GM10266 (cell line): ENCODE measurements around the gene GFI1B.

ENCODE experiments used
- DNase-seq: peaks from one replicate; pipeline ENCODE4 v3.0.0; 2012; ENCODE audit errors: extremely low spot score
- TF ChIP-seq, protein P1 (sequence below): IDR thresholded peaks from 2 replicates; pipeline ENCODE4 v1.5.1; 2012; ENCODE audit warnings: mild to moderate bottlenecking, low read depth; ENCODE audit not compliant: control insufficient read depth, insufficient read depth; ENCODE audit errors: missing control alignments

Gene GFI1B

DNA sequence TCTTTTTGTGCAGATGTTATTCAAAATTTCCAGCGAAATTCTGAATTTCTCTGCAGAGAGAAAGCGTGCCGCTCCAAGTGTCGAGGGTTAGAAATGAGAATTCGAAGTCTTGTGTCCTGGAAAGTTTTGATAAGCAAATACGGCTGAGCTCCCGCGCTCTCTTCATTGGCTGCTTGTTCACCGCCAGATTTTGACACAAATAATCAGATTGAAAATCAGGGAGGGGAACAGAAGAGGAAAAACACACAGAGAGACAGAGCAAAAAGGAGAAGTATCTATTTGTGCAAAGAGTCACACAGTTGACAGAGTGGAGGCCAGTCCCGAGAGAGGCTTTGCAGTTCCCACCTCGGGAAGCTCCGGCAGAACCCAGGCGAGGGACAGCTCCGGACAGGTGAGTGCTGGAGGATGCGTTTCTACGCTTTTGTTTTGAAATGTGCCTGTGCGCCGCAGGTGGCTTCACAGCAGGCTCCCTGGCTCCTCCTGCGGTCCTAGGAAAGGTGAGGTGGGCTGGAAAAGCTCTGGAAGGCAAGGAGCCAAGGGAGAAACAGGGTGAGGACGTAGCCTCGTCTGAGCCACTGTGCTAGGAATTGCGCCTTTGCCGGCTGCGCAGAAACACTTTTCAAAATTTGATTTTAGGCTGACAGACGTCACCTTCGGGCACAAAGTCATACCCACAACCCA lies at the start of gene GFI1B:
TSS of gene GFI1B (plus strand) at position 244 of the 681 bp plus-strand sequence. CDS start 7,985 bp downstream, outside the sequence.
- TF ChIP-seq, protein P1, sequence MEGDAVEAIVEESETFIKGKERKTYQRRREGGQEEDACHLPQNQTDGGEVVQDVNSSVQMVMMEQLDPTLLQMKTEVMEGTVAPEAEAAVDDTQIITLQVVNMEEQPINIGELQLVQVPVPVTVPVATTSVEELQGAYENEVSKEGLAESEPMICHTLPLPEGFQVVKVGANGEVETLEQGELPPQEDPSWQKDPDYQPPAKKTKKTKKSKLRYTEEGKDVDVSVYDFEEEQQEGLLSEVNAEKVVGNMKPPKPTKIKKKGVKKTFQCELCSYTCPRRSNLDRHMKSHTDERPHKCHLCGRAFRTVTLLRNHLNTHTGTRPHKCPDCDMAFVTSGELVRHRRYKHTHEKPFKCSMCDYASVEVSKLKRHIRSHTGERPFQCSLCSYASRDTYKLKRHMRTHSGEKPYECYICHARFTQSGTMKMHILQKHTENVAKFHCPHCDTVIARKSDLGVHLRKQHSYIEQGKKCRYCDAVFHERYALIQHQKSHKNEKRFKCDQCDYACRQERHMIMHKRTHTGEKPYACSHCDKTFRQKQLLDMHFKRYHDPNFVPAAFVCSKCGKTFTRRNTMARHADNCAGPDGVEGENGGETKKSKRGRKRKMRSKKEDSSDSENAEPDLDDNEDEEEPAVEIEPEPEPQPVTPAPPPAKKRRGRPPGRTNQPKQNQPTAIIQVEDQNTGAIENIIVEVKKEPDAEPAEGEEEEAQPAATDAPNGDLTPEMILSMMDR: no peak
- DNase-seq: no peak

DNA sequence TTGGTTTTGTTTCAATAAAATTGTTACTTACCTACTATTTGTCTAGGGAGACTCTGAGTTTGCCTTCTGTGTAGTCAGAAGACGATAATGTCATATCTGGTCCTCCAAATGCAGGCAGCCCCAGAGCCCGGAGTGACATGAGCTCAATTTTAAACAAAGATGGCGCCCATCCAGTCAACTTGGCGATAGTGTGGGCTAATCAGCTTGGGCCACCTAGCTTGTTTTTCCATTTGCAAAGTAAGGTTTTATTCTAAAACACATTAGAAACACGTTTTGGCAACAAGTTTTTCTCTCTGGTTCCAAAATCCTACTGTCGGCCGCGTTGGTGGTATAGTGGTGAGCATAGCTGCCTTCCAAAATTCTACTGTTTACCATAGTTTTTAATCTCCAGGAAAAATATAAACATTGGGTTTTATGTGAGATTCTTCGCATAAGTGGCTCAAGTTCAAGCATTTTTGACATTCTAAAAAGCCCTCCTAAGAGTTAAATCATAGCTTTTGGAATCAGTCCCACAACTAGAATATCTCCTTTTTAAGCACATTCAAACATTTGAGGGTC lies 47.2 kb upstream of the GFI1B start:
- no peak for DNase-seq
- TF ChIP-seq, protein P1: no peak

DNA sequence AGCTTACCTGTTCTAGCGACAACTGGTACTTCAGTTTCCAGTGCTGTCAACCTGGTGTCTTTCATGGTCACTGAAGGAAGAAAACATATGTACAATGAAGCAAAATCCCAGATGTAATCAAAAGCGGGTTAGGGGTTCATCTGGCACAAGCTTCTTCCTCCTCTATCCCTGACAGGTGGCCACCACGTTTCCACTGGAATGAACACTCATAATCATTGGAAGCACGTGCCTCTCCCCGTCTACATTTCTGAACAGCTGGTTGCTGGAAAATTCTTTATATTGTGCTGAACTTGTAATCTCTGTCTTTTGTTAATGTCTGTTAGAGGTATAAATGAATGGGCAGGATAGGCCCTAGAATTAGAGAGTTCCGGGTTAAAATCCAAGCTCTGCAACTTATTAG lies 43.5 kb upstream of the GFI1B start:
- DNase-seq: no peak
- TF ChIP-seq, protein P1: no peak

DNA sequence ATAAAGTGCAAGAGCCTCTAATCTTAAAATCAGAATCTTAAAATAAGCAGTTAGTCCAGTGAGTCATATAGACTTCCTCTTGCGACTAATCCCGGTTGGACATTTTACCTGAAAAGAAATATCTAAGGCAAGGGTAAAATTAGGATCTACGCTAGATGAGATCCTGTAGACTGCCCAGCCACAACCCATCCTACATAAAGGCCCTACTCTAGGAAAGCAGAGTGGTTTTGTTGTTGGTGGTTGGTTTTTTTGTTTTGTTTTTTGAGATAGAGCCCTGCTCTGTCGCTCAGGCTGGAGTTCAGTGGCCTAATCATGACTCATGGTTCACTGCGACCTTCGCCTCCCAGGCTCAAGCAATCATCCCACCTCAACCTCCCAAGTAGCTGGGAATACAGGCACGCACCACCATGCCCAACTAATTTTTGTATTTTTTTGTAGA lies 41.0 kb upstream of the GFI1B start:
- TF ChIP-seq, protein P1: no peak

DNA sequence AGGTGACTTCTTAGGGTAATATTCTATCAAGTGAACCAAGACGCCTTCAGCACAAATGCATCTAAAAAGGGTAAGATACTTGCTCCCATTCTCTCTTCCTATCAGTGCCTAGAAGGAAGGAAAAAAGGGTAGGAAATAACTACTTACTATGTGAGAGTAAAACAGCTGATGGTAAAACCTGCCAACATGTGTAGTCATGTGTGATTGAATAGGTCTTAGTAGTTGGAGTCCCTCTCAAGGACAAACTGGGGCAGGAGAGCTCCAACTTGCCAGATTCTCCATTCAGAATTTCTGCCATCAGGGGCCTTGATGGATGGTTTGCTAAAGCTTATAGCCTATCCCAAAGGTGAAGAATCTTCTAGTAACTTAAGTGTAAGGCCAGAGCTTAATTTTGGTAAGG lies 39.3 kb upstream of the GFI1B start:
- TF ChIP-seq, protein P1: no peak
- DNase-seq: no peak

More for the DNA sequence above, 41.0 kb upstream of the GFI1B start:
- DNase-seq: no peak

DNA sequence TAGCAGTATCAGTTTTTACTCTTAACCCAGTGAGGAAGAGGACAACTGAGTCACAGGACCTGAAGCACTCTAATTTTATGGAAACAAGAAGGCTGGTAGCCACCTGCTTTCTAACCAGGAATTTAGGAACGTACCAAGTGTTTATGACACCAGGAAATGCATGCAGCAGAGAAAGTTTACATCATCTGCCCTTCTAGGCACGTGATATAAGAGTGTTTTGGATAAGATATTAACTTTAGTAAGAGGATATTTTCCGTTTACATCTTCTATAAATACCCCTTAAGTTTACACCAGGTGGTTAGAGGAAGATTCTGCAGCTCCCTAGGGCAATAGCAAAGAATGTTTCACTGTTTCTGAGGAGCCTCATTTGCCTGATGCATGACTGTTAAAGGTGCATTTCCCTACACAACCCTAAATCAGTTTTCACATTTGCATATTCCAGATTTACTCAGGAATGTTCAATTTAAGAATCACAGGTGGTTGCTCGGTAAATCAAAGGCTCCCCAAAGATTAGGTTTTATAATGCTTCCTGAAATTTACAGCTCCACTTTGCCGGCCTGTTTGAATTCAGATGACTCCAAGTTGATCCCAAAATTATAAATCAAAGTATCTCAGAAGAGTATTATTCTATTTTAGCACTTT lies 35.8 kb upstream of the GFI1B start:
- TF ChIP-seq, protein P1: no peak
- no peak for DNase-seq
